Ishikawa (cell line): Measurements from ENCODE around the gene BCL6.

ENCODE experiments used
- CEBPB ChIP-seq: IDR thresholded peaks from 2 replicates; pipeline ENCODE4 v1.6.1; 2012
- EP300 ChIP-seq: IDR thresholded peaks from 2 replicates; pipeline ENCODE4 v1.6.1; 2012; ENCODE audit warnings: borderline replicate concordance
- RAD21 ChIP-seq: IDR thresholded peaks from 2 replicates; pipeline ENCODE4 v1.6.1; 2012; ENCODE audit warnings: low read depth
- TF ChIP-seq, protein P1 (sequence below): IDR thresholded peaks from 2 replicates; pipeline ENCODE4 v1.6.1; 2012

GRCh38 chr3:187735383-187735782 is 9.9 kb downstream of the BCL6 start:
- TF ChIP-seq CEBPB (no peak), EP300 (no peak), RAD21 (no peak)
- TF ChIP-seq, protein P1, sequence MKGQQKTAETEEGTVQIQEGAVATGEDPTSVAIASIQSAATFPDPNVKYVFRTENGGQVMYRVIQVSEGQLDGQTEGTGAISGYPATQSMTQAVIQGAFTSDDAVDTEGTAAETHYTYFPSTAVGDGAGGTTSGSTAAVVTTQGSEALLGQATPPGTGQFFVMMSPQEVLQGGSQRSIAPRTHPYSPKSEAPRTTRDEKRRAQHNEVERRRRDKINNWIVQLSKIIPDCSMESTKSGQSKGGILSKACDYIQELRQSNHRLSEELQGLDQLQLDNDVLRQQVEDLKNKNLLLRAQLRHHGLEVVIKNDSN = no peak
